Gastrocnemius medialis (tissue), 4 donors: ENCODE data around the gene CRHR1.

Experiments
- CTCF ChIP-seq, 5 experiments: fragments of 450-650 bp in 3 of 5; fragments of 200-600 bp in 2 of 5; sonication (generic) in 2 of 5; IDR thresholded peaks in 4 of 5; conservative IDR thresholded peaks in 1 of 5; 1 replicate in 4 of 5; 2 replicates in 1 of 5; pipeline ENCODE4 v1.5.1; 2016 to 2019; ENCODE audit warnings: antibody characterized with exemption in 5 of 5, mild to moderate bottlenecking in 3 of 5, moderate library complexity in 3 of 5
- POLR2A ChIP-seq, 2 donors: fragments of 450-650 bp; IDR thresholded peaks; one replicate each; pipeline ENCODE4 v1.6.1; 2017; ENCODE audit warnings: antibody characterized with exemption in 2 of 2, mild to moderate bottlenecking in 2 of 2, moderate library complexity in 2 of 2

- no peak for TF ChIP-seq POLR2A (IDR thresholded peaks at IDR 0.05)
- TF ChIP-seq CTCF (IDR thresholded peaks at IDR 0.05 in 4 of 5, conservative IDR thresholded peaks at IDR 0.05 in 1 of 5) = no peak
These were observed 49.5 kb upstream of the CRHR1 start for GRCh38 chr17:45734598-45734997.
